ENCODE results near the gene PARD6A. TPM values are rescaled to one million over a fixed set of nuclear protein-coding genes. Genes with fewer than 3 reads are reported as not detected.

Gene PARD6A
- total and polyA plus RNA-seq, 2 donors (not counting 3 experiments of a cell fraction or from before 2014, with no cell fraction given), result 1.3 to 2.9 TPM

- H3K9ac ChIP-seq (replicated peaks; ENCODE audit: extremely low read depth, insufficient read depth, low read length), result no peak overlapping the region
- FAIRE-seq (no peak), DNase-seq (ENCODE audit: low read depth, low spot score) (no peak)
- H3K36me3 ChIP-seq (ENCODE audit: control insufficient read depth in 2 of 2, extremely low read depth in 1 of 2, insufficient read depth in 2 of 2, low read length in 2 of 2), result peaks cover 0 to 7% of the 10 kb centered on the region in 2 experiments
- intact Hi-C loops (cut with micrococcal nuclease), result no loop called here
- H4K20me1 ChIP-seq (replicated peaks; ENCODE audit: control insufficient read depth, extremely low read depth, insufficient read depth, low read length), result no peaks in the 10 kb centered on the region
- dilution Hi-C loops (cut with MboI; ENCODE audit: extremely low pct_ligation_motif_present, low sequenced_read_pairs), result loop anchor here (25.0 kb wide), 1 partner anchor 213 kb away; no protein-coding TSS in a partner anchor
- H3K27me3 ChIP-seq (ENCODE audit: control insufficient read depth in 2 of 2, insufficient read depth in 2 of 2, low read length in 2 of 2), result no peaks in the 10 kb centered on the region
- ChIA-PET CTCF (no interaction called here), POLR2A (no interaction called here)
- peaks cover 60% of the 10 kb centered on the region for H3K79me2 ChIP-seq (ENCODE audit: control insufficient read depth, insufficient read depth, low read length)
- no peak overlapping the region for H3K27ac ChIP-seq (ENCODE audit: insufficient read depth, low read depth, low read length)
- no peaks in the 10 kb centered on the region for H3K9me3 ChIP-seq (replicated peaks; ENCODE audit: control insufficient read depth, insufficient read depth, low read length)
- no peaks in the 10 kb centered on the region for H3K4me1 ChIP-seq (ENCODE audit: control insufficient read depth, extremely low read depth, insufficient read depth, low read length)
- BruUV-seq (replicated peaks), result no TSS peak
- no peak overlapping the region for H2AFZ ChIP-seq (ENCODE audit: low read depth, low read length)
- H3K4me3 ChIP-seq (replicated peaks in 1 of 3; ENCODE audit: insufficient read depth in 1 of 3, low read depth in 1 of 3, low read length in 3 of 3), result no peak overlapping the region
- no peak overlapping the region for H3K4me2 ChIP-seq (ENCODE audit: insufficient read depth, low read length)
- TF ChIP-seq MYC (IDR thresholded peaks at IDR 0.05; ENCODE audit: low read depth, low read length), result no peak
- TF ChIP-seq FOS (IDR thresholded peaks at IDR 0.05; ENCODE audit: borderline replicate concordance, insufficient read depth, low read length), result no peak
- TF ChIP-seq MAX (IDR thresholded peaks at IDR 0.05; ENCODE audit: insufficient read depth, insufficient read length), result no peak
- TF ChIP-seq, protein P1, sequence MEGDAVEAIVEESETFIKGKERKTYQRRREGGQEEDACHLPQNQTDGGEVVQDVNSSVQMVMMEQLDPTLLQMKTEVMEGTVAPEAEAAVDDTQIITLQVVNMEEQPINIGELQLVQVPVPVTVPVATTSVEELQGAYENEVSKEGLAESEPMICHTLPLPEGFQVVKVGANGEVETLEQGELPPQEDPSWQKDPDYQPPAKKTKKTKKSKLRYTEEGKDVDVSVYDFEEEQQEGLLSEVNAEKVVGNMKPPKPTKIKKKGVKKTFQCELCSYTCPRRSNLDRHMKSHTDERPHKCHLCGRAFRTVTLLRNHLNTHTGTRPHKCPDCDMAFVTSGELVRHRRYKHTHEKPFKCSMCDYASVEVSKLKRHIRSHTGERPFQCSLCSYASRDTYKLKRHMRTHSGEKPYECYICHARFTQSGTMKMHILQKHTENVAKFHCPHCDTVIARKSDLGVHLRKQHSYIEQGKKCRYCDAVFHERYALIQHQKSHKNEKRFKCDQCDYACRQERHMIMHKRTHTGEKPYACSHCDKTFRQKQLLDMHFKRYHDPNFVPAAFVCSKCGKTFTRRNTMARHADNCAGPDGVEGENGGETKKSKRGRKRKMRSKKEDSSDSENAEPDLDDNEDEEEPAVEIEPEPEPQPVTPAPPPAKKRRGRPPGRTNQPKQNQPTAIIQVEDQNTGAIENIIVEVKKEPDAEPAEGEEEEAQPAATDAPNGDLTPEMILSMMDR (IDR thresholded peaks at IDR 0.05; ENCODE audit: extremely low read depth in 1 of 2, insufficient read depth in 1 of 2, low read depth in 1 of 2, low read length in 2 of 2), result no peak
- no peak for TF ChIP-seq JUN (IDR thresholded peaks at IDR 0.05; ENCODE audit: borderline replicate concordance, insufficient read depth, insufficient read length, low read depth)
- TF ChIP-seq POLR2AphosphoS5 (IDR thresholded peaks at IDR 0.05; ENCODE audit: insufficient read depth, low read depth, low read length), result no peak
- TF ChIP-seq GATA2 (IDR thresholded peaks at IDR 0.05; ENCODE audit: insufficient read depth, insufficient read length, low read depth, low read length), result no peak
- TF ChIP-seq POLR2A (IDR thresholded peaks at IDR 0.05; ENCODE audit: low read depth, low read length), result no peak
- TF ChIP-seq EZH2 (IDR thresholded peaks at IDR 0.05; ENCODE audit: borderline replicate concordance, low read depth, low read length, severe bottlenecking), result no peak
- H3K9me1 ChIP-seq (replicated peaks; ENCODE audit: control insufficient read depth, extremely low read depth, insufficient read depth, low read length), result no peaks in the 10 kb centered on the region
Observed at GRCh38 chr16:67699265-67699664, 38.5 kb downstream of the PARD6A start.
